CD4-positive, alpha-beta T cell treated with Interleukin-15 for 1 hour (primary cell): ENCODE results near the gene JPT2.

Source experiments
- DNase-seq: peaks from one replicate; pipeline ENCODE4 v3.0.0-alpha.2; 2020

JPT2 gene, protein sequence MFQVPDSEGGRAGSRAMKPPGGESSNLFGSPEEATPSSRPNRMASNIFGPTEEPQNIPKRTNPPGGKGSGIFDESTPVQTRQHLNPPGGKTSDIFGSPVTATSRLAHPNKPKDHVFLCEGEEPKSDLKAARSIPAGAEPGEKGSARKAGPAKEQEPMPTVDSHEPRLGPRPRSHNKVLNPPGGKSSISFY

DNA sequence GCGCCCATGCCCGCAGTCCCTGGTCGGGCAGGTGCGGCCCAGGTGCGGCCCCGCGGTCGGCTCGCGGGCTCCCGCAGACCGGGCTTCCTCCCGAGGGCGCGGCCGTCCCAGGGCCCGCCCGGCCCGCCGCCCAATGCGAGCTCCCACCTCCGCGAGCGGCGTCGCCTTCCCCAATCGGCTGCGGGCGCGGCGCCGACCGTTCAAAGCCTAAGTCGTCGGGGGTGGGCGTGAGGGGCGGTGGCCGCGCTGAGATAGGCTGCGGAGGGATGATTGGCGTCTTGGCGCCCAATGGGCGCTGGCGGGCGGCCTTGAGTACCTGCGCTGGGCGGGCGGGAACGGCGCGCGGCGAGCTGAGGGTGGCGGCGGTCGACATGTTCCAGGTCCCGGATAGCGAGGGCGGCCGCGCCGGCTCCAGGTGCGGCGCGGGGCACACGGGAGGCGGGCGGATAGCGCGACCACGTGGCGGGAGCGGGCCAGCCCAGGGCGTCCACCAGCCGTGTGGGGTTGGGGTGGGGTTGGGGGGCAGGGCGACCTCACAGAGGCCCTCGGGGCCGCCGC, at the start of gene JPT2:
Gene JPT2 (plus strand): TSS at position 338 of the 558 bp plus-strand sequence. CDS start 34 bp downstream, at position 372.
- peak; percentile 93 for DNase-seq

DNA sequence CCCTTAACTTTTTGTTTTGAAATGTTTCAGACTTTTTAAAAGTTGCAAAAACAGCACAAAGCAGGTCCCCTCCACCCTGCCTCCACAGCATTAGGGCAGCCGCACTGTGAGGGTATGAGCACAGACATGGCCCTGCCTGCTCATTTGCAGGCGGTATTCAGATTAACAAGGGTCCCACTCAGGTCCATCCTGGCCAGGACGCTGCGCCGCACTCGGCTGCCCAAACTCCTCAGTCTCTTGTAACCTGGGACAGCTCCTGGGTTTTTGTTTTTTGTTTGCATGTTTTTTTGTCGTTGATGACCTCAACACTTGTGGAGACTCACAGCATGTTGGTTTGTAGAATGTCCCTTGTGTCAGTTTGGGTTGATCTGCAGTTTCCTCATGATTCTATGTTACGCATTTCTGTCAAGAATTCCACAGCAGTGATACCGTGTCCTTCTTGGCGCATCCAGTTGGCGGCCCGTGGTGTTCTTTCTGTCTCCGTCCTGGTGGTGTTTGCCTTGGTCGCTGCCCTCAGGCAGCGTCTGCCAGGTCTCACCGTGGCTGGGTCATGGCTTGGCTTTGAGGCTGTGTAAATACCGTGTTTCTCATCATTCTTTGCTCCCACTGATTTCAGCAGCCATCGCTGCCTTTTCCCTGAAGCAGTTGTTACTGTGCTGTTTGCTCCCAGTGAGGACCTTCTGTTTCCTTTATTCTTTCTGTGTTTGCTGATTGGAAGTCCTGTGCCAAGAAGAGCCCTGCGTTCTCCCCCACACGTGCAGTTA, 47.4 kb upstream of the JPT2 start:
- DNase-seq, result no peak

DNA sequence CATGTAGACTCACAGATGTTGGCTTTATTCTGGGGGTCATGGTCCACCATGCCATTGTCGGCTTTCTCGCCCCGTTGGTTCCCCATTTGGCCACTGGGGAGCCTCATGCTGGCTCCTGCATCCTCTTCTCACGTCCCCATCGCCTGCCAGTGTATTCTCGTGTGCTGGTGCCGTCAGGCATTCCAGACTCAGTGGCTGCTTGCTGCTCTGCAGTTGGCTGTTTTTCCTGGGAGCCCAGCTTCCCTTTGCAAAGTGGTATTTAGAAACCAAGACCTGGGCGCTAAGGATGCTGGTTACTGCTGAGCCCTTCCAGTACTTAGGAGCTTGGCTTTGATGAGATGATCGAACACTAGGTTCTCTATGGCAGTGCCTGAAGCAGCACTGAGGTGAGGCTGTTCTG, 46.8 kb upstream of the JPT2 start:
- no peak for DNase-seq

DNA sequence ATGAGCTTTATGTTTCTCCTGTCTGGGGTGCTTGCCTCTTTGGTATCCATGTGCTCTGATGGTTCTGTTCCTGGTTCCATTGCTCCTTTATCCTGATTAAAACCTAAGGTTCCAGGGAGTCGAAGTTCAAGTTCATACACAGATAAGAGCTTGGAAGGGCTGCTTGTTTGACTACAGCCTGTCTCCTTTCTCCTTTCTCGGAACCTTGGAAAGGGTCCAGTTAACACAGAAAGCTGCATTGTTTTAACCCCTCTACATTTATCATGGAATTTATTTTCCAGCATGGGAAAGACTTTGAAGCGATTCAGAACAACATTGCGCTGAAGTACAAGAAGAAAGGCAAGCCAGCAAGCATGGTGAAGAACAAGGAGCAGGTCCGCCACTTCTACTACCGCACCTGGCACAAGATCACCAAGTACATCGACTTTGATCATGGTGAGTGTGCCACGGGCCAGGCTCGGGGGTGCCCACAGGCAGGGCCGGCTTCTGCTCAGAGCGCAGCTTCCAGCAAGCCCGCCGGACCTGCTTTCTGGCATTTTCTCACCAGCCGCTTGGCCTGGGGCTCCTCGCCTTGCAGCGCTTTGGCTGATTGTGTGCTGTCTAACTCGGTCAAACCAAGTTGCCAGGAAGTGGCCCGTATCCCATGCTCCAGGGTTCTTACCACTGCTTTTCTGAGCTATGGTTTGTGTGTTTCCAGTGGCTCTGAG, 46.0 kb upstream of the JPT2 start:
- DNase-seq, result no peak

DNA sequence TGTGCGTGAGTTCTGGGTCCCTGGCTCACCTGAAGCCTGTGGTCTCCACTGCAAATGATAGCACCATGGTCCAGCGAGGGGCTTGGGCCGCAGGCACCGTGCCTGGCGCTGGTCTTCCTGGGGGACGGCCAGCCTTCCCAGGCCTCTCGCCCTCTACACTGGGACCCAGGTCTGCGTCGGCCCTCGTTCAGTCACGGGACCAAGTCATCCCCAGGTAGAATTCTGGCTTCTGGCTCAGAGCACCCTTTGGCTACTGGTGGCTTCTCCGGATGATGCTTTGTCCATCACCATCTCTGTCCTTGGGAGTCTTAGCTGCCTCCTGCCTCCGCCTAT, 45.5 kb upstream of the JPT2 start:
- DNase-seq, result no peak

DNA sequence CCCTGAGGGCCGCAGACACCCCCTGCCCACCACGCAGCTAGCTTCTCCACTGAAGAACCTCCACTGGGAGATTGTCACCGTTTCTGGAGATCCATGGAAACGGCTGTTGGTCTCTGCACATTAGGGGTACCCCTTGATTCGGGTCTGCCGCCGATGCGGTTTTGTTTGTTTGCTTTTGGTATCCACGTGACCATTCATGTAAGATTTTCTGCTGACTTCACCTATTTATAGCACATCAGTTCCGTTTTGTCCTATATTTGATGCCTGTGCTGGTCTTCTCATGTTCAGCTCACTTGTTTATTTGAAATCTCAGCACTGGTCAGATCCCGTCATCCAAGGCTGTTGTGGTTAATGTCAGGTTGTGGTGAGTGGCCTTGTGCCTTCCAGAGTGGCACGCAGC, 44.8 kb upstream of the JPT2 start:
- DNase-seq, result no peak

DNA sequence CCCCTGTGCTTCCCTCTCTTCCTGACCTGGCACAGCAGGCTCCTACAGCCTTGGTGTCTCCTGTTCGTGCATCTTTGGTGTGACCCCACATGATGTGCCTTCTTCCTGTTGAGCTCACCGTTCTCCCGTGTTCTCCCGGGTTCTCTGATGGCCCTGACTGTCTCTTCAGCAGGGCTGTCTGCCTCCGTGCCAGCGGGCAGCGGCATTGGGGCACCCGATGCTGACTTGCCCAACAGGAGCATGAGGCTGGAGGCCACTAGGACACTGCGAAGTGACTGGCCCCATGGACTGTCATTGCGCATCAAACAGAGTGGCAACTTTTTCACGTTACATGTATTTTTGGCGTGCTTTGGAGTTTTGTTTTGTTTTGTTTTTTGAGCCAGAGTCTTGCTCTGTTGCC, 43.5 kb upstream of the JPT2 start:
- DNase-seq, result no peak

DNA sequence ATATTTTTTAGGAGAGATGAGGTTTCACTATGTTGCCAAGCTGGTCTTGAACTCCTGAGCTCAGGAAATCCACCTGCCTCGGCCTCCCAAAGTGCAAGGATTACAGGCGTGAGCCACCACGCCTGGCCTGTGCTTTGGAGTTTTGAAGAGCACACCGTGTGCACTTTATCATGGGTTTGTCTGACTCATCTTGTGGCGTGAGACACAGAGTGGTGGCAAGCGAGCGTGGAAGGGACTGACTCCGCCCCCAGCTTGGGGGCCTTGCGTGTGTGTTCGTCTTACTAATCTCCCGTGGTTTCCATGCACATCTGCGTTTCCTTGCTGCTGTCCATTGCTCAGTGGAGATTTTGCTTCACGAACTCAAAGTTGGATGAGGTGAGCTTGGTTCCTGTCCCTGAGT, 43.0 kb upstream of the JPT2 start:
- no peak for DNase-seq

DNA sequence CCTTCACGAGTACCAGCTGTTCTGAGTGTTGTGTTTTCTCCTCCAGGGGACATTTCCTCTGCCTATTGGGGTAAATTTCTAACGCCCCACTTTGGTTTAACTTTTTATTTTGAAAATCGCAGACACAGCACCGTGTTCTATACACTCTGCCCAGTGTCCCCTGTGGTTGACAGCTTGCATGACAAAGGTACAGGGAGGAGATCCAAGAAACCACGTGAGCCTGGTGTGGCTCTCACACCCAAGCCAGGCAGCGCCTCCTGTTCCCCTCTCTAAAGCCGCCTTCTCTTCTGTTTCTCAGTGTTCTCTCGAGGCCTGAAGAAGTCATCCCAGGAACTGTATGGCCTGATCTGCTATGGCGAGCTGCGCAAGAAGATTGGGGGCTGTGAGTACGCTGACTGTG, 40.6 kb upstream of the JPT2 start:
- DNase-seq, result no peak

DNA sequence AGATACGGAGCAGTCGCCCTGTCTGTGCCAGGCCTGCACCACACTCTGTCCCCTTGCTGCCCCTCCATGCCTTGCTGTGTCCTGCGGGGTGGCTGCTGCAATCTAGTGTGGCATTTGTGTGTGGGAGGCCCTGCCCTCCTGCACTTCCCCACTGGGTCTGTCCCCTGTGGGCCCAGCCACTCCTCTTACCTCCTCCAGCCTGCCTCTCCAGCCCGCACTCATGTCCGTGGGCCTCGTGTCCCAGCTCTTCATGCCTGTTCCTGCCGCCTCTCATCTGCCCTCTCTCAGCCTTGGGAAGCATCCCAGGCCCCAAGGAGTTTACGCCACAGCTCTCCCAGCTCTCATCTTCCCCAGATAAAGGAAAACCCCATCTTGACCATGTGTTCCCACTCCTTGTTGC, 39.3 kb upstream of the JPT2 start:
- no peak for DNase-seq

DNA sequence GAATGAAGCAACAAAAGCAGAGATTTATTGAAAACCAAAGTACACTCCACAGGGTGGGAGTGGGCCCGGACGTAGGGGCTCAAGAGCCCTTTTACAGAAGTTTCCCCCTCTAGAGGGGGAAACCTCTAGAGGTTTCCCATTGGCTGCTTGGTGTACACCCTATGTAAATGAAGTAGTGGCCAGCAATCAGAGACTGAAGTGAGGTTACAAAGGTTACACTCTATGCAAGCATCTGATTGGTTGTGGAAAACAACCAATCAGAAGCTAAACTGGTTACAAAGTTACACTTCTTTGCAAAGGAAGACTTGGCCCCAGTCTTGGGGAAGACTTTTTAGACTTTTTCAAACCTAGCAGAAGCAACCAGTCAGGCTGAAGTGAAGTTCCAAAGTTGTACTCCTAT, 38.8 kb upstream of the JPT2 start:
- DNase-seq, result no peak

DNA sequence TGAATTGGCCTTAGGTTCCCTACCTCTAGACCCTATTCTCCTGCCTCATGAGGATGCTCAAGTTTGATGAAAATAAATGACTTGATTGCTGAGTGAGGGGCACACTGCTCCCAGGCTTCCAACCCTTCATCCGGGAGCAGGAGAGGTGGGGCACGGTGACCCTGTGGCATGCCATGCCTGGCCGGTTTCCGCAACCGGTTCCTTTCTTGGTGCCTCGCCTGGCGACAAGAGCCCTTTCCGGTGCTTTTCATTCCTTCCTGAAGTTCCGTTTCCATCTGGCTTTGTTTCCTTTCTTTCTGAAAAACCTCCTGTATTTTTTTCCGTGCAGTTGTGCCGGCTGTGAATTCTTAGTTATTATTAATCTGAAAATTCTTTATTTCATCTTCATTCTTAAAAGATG, 38.2 kb upstream of the JPT2 start:
- no peak for DNase-seq

DNA sequence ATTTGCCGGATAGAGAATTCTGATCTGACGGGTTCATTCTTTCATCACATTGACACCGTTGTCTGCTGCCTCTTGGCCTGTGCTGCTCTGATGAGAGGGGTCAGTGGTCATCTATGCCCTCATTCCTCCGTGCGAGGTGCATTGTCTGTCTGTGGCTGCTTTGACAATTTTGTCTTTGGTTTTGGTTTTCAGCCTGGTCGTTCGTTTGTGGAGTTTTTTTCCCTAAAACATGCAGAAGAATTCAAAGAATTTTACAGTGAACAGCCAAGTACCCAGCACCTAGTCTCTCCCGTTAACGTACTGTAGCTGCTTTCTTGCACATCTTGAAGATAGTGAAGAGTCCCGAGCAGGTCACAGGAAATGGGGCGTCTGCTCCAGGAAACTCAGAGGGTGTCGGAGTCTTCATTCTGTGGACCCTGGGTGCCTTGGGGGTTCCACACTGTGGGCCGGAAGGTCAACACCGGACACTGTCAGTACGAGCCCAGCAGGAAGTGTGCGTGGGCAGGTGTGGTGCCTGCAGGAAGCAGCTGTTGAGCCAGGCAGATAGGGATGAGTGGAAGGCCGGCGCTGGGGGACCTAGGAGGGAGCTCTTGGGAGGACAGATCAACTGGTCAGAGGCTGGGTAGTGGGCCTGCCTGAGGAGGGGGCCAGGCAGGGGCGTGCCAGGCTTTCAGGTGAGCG, 37.7 kb upstream of the JPT2 start:
- DNase-seq, result no peak

DNA sequence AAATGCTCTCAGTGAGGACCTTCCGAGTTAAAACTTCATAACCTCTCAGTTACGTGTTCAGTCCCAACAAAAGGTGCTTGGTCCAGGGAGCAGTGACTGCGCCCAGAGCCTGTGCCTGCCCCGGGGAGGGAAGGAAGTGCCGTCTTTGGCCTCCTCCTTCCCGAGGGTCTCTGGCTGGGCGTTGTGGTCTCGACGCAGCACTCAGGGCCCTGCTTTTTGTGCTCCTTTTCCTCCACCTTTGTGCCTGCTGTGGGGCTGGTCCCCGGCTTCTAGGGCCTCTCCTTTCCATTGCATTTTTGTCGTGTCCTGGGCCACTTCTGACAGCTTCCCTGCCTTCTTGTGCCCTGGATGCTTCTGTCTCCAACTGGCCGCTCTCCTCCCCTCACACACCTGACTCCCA, 36.8 kb upstream of the JPT2 start:
- no peak for DNase-seq

DNA sequence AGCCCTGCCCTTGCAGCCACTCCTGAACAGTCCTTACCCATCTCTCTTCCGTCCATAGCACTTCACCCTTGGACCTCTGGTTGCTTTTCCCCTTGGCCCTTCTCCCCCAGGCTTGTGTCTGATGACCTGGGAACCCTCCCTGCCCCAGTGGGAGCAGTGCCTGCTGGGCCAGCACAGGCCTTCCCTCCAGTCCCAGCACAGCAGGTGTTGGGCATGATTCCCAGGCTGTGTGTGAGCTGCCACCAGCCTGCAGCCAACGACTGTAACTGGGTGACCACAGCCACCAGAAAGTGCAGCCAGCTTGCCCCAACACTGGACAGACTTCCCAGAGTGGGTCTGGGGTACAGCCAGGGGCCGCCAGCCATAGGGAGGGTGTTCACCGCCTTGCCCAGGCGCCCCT, 35.9 kb upstream of the JPT2 start:
- DNase-seq, result no peak

DNA sequence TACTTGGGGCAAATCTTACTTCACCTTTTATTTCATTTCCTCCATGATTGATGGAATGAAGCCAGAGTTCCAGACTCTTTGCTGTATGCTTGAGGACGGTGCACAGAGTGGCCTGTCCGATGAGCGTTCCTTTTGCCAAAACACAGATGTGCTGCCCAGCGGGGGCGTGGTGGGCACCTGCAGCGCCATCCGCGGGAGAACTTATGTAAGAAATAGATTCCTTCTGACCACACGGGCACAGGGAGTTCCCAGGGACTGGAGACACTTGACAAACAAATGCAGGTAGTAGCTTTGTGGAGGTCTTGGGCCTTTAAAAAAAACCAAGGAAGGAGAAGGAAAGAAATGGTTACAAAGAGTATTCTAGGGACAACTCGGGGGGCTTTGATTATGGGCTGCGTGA, 35.3 kb upstream of the JPT2 start:
- DNase-seq, result no peak

DNA sequence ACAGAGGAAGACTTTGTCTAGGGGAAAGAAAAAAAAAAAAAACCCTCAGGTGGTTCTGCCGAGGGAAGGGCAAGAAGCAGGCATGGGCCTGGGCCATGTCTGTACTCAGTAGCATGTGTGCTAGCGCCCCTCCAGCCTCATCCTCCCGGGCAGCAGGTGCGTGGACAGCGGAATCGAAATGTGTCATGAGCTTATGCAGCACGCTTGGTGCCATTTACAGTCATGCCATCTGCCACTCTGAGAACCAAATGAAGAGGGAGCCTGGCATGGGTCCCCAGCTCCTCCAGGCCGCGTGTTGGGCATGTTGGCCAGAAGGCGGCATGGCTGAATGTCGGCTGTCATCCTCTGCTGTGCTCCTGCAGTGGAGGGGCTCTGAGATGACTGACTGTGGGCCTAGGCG, 34.6 kb upstream of the JPT2 start:
- no peak for DNase-seq

DNA sequence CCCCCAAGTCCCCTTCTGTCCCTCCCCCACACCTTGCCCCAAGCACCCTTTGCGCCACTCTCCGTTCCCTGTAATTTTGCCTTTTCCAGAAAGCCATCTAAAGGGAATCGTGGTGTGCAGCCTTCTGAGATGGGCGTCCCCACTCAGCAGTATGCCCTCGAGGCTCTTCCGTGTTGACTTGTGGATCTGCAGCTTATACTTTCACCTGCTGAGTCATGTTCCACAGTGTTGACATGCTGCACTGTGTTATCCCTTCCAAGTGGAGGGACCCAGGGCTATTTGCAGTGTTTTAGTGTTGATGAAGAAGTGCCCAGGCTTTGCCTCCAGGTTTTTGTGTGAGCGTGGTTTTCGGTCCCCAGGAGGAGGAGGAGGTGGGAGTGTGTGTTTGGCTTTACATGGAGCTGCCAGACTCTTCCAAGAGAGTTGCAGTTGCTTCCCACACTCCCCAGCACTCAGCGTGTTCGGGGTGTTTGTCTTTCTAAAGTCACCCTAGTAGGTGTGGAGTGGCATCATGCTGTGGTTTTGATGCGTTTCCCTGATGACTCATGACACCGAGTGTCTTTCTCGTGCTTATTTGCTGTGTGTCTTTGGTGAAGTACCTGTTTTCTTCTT, 32.1 kb upstream of the JPT2 start:
- DNase-seq, result no peak

DNA sequence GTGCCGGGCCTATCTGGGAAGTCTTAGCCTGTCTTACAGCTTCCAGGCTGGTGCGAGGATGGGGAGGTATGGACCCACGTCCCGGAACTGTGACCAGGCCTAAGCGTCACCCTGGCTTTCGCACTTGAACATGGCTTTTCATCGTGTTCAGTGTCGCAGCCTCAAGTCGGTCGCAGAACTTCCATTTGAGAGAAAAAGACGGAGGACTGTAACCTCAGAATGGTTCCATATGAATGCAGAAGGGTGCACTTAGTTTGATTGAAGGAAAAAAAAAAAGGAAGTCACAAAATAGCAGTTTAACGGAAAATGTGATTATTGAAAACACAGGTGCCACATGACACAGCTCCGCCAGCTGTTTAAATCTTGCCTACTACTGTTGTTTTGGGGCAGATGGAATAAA, 30.2 kb upstream of the JPT2 start:
- DNase-seq, result no peak

DNA sequence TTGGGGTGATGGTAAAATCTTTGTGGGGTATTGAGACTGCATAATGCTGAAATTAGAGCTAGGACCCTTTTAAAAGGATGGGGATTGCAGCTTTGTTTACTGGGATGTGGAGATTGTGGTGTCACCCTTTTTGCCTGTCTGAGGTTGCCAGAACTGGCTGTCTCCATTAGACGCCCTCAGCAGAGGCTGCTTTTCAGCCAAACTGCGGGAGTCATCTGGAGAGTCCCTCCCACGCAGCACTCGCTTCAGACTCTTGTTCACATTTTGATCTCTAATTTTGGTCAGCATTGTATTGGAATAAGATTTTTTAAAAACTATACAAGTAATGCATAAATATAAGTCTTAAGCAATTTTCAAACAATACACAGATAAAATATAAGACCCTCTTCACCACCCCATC, 27.9 kb upstream of the JPT2 start:
- DNase-seq, result no peak

DNA sequence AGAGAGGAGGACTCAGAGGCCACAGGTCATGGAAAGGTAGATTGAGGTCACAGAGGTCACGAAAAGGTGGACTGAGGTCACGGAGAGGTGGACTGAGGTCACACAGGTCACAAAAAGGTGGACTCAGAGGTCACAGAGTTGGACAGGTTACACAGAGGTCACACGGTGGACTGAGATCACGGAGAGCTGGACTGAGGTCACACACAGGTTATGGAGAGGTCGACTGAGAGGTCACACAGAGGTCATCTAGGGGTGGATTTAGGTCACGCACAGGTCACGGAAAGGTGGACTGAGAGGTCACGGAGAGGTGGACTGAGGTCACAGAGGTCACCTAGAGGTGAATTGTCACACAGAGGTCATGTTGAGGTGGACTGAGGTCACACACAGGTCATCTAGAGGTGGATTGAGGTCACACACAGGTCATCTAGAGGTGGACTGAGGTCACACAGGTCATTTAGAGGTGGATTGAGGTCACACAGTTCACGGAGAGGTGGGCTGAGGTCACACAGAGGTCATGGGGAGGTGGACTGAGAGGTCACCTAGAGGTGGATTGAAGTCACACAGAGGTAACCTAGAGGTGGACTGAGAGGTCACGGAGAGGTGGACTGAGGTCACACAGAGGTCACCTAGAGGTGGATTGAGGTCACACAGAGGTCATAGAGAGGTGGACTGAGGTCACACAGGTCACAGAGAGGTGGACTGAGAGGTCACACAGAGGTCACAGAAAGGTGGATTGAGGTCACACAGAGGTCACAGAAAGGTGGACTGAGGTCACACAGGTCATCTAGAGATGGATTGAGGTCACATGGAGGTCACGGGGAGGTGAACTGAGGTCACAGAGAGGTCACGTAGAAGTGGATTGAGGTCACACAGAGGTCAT, 26.7 kb upstream of the JPT2 start:
- no peak for DNase-seq

DNA sequence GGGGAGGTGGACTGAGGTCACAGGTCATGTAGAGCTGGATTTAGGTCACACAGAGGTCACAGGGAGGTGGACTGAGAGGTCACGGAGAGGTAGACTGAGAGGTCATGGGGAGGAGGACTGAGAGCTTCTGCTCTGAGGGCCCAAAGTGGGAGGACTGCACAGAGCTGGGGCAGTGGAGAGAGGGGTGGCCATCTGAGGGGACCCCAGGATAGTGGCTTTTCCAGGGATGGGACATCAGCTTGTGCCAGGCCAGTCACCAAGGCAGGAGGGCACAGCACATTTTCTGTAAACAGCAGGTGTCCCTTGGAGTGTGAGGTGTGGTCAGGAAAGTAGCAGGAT, 26.1 kb upstream of the JPT2 start:
- no peak for DNase-seq
